Osteocyte (in vitro differentiated cells): ENCODE data around the gene CMIP. TPM values are rescaled to one million over a fixed set of nuclear protein-coding genes. Genes with fewer than 3 reads are reported as not detected.

Experiments used
- DNase-seq: peaks from one replicate; pipeline ENCODE4 v3.0.0; 2021; ENCODE audit warnings: mixed read lengths; ENCODE audit not compliant: unreplicated experiment; ENCODE audit errors: extremely low spot score
- H3K27ac Mint-ChIP-seq: one replicate; pipeline ENCODE4 v1.8.0; 2021; ENCODE audit warnings: mild to moderate bottlenecking, mixed read lengths; ENCODE audit not compliant: unreplicated experiment
- H3K27me3 Mint-ChIP-seq: one replicate; pipeline ENCODE4 v1.8.0; 2021; ENCODE audit warnings: mixed read lengths; ENCODE audit not compliant: unreplicated experiment
- H3K36me3 Mint-ChIP-seq: one replicate; pipeline ENCODE4 v1.8.0; 2021; ENCODE audit warnings: mixed read lengths; ENCODE audit not compliant: unreplicated experiment
- H3K4me1 Mint-ChIP-seq: one replicate; pipeline ENCODE4 v1.8.0; 2021; ENCODE audit warnings: mixed read lengths; ENCODE audit not compliant: unreplicated experiment
- H3K4me3 Mint-ChIP-seq: one replicate; pipeline ENCODE4 v1.8.0; 2021; ENCODE audit warnings: mild to moderate bottlenecking, moderate library complexity, mixed read lengths; ENCODE audit not compliant: unreplicated experiment
- H3K9me3 Mint-ChIP-seq: one replicate; pipeline ENCODE4 v1.8.0; 2021; ENCODE audit warnings: mixed read lengths; ENCODE audit not compliant: unreplicated experiment
- total RNA-seq: library from RNA; stranded (reverse); gene quantifications from 2 replicates; pipeline ENCODE4 v1.2.1, GENCODE V29; 2021
- TF ChIP-seq, protein P1 (sequence below): fragments of 200-600 bp; sonication (generic); IDR thresholded peaks from 2 replicates; pipeline ENCODE4 v1.5.0; 2021; ENCODE audit warnings: antibody characterized with exemption, mild to moderate bottlenecking, moderate library complexity

Gene CMIP
- total RNA-seq, 1 donor from 2014 or later = 38.0 TPM

DNA sequence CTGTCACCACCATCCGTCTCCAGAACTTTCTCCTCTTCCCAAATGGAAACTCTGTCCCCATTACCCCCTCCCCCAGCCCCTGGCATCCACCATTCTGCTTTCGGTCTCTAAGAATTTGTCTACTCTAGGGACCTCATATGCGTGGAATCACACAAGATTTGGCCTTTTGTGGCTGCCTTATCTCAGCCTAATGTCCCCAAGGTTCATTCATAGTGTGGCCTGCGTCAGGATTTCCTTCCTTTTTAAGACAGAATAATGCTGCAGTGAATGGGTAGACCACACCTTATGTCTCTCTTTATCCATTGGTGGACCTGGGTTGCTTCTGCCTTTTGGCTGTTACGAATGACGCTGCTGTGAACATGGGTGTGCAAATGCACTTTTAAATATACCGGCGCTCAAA is 194.7 kb downstream of the CMIP start:
- no peak overlapping the region for H3K27ac Mint-ChIP-seq
- H3K9me3 Mint-ChIP-seq = no peaks in the 10 kb centered on the region
- TF ChIP-seq, protein P1, sequence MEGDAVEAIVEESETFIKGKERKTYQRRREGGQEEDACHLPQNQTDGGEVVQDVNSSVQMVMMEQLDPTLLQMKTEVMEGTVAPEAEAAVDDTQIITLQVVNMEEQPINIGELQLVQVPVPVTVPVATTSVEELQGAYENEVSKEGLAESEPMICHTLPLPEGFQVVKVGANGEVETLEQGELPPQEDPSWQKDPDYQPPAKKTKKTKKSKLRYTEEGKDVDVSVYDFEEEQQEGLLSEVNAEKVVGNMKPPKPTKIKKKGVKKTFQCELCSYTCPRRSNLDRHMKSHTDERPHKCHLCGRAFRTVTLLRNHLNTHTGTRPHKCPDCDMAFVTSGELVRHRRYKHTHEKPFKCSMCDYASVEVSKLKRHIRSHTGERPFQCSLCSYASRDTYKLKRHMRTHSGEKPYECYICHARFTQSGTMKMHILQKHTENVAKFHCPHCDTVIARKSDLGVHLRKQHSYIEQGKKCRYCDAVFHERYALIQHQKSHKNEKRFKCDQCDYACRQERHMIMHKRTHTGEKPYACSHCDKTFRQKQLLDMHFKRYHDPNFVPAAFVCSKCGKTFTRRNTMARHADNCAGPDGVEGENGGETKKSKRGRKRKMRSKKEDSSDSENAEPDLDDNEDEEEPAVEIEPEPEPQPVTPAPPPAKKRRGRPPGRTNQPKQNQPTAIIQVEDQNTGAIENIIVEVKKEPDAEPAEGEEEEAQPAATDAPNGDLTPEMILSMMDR = no peak
- no peak for DNase-seq
- no peaks in the 10 kb centered on the region for H3K27me3 Mint-ChIP-seq
- H3K4me3 Mint-ChIP-seq = no peak overlapping the region
- peaks cover 17% of the 10 kb centered on the region for H3K4me1 Mint-ChIP-seq
- H3K36me3 Mint-ChIP-seq = no peaks in the 10 kb centered on the region

DNA sequence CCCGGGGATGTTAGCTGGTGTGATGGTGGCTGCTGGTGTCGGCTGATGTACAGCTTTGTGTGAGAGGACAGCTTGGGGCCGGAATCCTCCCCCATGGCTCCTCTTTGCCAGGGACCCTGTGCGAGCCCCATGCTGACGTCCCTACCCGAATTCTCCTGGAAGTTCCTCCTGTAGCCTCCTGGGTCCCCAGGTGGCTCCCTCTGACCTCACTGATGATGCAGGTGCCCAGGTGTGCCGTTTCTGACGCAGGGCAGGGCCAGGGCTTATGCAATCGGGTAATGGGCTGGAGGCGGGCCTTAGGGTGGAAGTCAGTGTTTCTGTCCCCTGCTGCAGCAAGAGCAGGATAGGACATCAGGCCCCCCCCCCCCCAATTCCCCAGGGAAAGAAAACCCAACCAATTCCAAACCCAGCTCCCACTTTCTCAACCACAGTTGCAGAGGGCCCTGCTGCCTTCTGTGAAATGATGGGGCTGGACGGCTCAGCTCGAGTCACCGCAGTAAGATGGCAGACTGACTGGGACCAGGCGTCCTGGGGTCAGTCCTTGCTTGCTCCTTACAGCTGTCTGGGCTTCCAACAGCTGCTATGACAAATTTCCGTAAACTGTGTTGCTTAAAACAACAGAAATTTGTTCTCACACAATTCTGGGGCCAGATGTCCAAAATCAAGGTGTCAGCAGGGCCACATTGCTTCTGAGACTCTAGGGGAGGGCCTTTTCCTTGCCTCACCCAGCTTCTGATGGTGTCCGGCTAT is 195.5 kb downstream of the CMIP start:
- no peak for DNase-seq
- Mint-ChIP-seq H3K4me3 (no peak overlapping the region), H3K36me3 (no peaks in the 10 kb centered on the region), H3K9me3 (no peaks in the 10 kb centered on the region), H3K4me1 (peaks cover 24% of the 10 kb centered on the region), H3K27me3 (no peaks in the 10 kb centered on the region), H3K27ac (no peak overlapping the region)
- TF ChIP-seq, protein P1 = no peak

DNA sequence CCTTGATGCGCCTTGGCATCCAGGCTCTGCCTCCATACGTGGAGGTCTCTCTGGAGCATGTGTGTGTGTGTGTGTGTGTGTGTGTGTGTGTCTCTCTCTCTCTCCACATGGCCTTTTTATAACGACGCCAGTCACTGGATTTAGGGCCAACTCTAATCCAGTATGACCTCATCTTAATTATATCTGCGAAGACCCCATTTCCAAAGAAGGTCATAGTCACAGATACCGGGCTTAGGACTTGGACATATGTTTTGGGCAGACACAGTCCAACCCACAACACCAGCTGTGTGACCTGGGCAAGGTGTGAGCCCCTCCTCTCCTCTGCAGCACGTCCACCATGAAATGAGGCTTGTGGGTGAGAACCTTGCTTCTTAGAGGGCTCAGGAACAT is 196.1 kb downstream of the CMIP start:
- no peak overlapping the region for H3K27ac Mint-ChIP-seq
- TF ChIP-seq, protein P1 = no peak
- H3K9me3 Mint-ChIP-seq = no peaks in the 10 kb centered on the region
- no peak overlapping the region for H3K4me3 Mint-ChIP-seq
- H3K27me3 Mint-ChIP-seq = no peaks in the 10 kb centered on the region
- no peak for DNase-seq
- H3K36me3 Mint-ChIP-seq = no peaks in the 10 kb centered on the region
- peaks cover 30% of the 10 kb centered on the region for H3K4me1 Mint-ChIP-seq

DNA sequence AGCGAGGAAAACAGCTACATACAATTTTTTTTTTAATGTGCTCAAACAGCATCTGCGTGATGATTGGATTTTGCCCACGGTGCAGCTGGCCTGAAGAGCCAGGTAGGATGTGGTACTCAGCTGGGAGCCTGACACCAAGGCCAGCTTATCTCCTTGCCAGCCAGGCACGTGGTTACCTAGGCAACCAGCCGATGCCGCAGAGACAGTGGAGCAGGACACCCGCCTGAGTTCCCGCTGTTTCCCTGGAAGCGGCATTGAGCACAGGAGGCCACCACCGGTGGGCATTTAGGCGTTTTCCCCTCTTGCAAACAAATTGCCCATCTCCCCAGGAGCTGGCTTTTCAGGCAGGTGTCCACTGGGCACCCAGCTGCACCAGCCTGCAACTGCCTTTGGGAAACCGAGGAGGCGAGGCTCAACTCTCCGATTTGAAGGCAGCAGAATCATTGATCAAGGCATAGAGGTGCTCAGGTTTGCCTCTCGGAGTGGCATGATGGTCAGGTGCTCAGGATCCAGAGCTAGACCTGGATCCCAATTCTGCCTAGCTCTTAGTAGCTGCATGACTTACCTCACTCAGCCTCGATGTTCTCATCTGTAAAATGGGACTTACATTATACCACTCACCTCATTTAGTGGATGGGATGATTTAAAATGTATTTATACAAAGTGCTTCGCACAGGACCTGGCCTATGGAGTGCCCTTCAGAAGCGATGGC is 196.9 kb downstream of the CMIP start:
- H3K4me3 Mint-ChIP-seq = no peak overlapping the region
- DNase-seq = no peak
- H3K27ac Mint-ChIP-seq = no peak overlapping the region
- TF ChIP-seq, protein P1 = no peak
- peaks cover 36% of the 10 kb centered on the region for H3K4me1 Mint-ChIP-seq
- no peaks in the 10 kb centered on the region for H3K36me3 Mint-ChIP-seq
- H3K9me3 Mint-ChIP-seq = no peaks in the 10 kb centered on the region
- H3K27me3 Mint-ChIP-seq = no peaks in the 10 kb centered on the region

DNA sequence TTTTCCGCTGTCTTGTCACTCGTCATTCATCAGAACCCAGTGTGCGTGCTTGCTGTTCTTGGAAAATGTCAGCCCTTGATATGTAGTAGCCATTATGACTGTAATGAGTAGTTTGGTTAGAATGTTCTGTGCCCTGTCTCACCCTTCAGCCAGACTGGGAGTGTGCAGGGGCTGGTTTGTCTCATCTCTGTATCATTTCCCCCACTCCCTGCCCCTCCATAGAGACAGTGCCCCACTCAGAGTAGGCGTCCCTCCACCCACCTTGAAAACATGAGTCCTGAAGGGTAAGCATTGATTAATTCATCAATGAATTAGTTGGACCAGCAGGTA is 197.5 kb downstream of the CMIP start:
- Mint-ChIP-seq H3K9me3 (no peaks in the 10 kb centered on the region), H3K4me1 (peaks cover 39% of the 10 kb centered on the region), H3K4me3 (no peak overlapping the region), H3K27me3 (no peaks in the 10 kb centered on the region), H3K27ac (no peak overlapping the region), H3K36me3 (no peaks in the 10 kb centered on the region)
- TF ChIP-seq, protein P1 = no peak
- no peak for DNase-seq
